Medulla oblongata (tissue), 1 donor: ENCODE data around the gene SYNPO2L.
"Not testable (repeated sequence)": the region's sequence is repeated elsewhere in the genome, so short reads cannot be mapped to it uniquely, and the experiment has no call there.

Experiments
- DNase-seq: peaks from one replicate; pipeline ENCODE4 v3.0.0-alpha.2; 2015; ENCODE audit errors: extremely low spot score

SYNPO2L gene

DNA sequence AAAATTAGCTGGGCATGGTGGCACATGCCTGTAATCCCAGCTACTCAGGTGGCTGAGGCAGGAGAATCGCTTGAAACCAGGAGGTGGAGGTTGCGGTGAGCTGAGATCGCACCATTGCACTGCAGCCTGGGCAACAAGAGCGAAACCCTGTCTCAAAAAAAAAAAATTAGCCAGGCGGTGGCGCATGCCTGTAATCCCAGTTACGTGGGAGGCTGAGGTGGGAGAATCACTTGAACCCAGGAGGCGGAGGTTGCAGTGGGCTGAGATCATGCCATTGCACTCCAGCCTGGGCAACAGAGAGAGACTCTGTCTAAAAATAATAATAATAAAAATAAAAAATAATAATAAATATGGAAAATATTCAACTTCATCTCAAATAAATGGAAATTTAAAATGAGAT is 38.7 kb downstream of the SYNPO2L start:
- DNase-seq: not testable (repeated sequence)

DNA sequence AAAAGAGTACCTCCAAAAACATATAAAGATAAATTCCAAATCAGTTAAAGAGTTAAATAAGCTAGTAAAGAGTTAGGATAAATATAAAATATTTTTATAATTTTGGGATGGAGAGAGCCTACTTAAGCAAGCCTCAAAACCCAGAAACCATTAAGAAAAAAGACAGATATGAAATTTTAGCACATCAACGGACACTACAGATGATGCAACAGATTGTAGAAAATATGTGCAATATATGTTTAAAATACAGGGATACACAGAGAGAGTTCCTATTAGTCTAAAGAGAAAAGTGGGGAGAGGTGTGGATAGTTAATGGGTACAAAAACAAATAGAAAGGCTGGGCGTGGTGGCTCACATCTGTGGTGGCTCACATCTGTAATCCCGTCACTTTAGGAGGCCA is 41.1 kb downstream of the SYNPO2L start:
- no peak for DNase-seq

- DNase-seq: no peak
Observed at GRCh38 chr10:73609116-73609515, 46.7 kb downstream of the SYNPO2L start.

DNA sequence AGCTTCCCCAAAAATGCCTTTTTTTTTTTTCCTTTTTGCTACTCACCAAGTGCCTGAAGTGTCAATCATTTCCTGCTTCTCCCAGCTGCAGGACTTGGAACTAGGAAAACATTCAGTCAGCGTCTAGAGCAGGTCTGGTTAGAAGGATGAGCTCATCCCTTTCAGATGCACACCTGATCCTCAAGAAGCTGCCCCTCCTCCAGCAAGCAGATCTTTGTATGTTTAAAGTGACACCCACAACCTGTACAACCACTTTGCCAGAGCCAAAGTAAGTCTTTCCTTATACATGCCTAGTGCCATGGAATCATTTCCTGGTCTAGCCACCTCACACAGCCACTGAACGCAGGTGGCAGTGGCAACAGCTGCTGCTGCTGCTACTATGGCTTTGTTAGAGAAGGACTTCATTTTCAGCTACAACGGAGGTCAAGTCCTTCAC is 54.3 kb downstream of the SYNPO2L start:
- DNase-seq: no peak

GRCh38 chr10:73597346-73597745 is 58.5 kb downstream of the SYNPO2L start:
- DNase-seq: no peak
